AG10803 (cell line): ENCODE results near the gene FPGS.

Experiments
- DNase-seq: peaks from one replicate; pipeline ENCODE4 v3.0.0; 2010; ENCODE audit warnings: low read depth
- H3K4me3 ChIP-seq: 2 replicates; pipeline ENCODE4 v1.5.1; 2011; ENCODE audit warnings: mild to moderate bottlenecking, low read length, control low read depth
- TF ChIP-seq, protein P1 (sequence below): conservative IDR thresholded peaks from 2 replicates; pipeline ENCODE4 v1.5.1; 2011; ENCODE audit warnings: mild to moderate bottlenecking, low read length, control low read depth, inconsistent platforms

Gene FPGS

DNA sequence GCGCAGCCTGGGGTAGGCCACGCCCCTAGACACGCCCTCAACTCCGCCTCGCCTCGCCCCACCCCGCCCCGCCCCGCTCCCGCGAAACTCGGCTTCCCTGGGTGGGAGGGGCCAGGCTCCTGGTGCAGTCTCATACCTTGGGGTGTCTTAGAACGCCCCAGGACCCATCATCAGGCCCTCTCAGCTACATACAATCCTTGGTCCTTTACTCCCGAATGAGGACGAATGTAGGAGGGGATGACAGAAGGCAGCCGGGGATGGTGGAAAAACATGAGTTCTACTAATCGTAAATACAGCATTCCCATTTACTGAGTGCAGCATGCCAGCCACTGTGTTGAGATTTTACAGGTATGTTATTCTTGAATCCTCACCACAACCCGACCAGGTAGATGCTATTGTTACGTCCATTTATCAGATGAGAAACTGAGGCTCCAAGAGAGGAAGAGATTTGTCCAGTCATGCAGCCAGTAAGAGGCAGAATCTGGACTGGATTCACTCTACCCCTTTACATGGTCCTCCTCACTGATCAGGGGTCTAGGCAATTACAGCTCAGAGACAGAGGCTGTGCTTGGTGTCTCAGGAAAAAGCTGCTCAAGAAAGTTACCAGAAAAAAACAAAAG lies 31.0 kb upstream of the FPGS start:
- H3K4me3 ChIP-seq, result peak overlapping the region; percentile 56
- no peak for DNase-seq
- TF ChIP-seq, protein P1, sequence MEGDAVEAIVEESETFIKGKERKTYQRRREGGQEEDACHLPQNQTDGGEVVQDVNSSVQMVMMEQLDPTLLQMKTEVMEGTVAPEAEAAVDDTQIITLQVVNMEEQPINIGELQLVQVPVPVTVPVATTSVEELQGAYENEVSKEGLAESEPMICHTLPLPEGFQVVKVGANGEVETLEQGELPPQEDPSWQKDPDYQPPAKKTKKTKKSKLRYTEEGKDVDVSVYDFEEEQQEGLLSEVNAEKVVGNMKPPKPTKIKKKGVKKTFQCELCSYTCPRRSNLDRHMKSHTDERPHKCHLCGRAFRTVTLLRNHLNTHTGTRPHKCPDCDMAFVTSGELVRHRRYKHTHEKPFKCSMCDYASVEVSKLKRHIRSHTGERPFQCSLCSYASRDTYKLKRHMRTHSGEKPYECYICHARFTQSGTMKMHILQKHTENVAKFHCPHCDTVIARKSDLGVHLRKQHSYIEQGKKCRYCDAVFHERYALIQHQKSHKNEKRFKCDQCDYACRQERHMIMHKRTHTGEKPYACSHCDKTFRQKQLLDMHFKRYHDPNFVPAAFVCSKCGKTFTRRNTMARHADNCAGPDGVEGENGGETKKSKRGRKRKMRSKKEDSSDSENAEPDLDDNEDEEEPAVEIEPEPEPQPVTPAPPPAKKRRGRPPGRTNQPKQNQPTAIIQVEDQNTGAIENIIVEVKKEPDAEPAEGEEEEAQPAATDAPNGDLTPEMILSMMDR, result no peak

DNA sequence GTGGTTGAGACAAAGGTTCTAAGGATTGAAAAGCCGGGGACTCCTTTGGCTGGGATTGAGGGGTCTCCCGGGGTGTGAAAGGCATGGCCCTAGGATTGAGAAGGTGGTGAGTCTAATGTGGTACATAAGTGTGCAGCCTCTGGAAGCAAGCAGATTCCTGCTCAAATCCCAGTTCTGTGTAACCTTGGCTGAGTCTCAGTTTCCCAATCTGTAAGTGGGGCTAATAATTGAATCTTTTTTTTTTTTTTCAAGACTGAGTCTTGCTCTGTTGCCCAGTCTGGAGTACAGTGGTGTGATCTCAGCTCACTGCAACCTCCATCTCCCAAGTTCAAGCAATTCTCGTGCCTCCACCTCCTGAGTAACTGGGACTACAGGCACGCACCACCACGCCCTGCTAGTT lies 30.1 kb upstream of the FPGS start:
- no peak overlapping the region for H3K4me3 ChIP-seq
- DNase-seq, result no peak
- TF ChIP-seq, protein P1, result no peak

- DNase-seq, result no peak
- TF ChIP-seq, protein P1, result no peak
Measured at GRCh38 chr9:127773272-127773671, 29.4 kb upstream of the FPGS start.

GRCh38 chr9:127773981-127774380 lies 28.7 kb upstream of the FPGS start:
- no peak overlapping the region for H3K4me3 ChIP-seq
- no peak for DNase-seq
- TF ChIP-seq, protein P1, result no peak

More at GRCh38 chr9:127773272-127773671, 29.4 kb upstream of the FPGS start:
- H3K4me3 ChIP-seq, result no peak overlapping the region

DNA sequence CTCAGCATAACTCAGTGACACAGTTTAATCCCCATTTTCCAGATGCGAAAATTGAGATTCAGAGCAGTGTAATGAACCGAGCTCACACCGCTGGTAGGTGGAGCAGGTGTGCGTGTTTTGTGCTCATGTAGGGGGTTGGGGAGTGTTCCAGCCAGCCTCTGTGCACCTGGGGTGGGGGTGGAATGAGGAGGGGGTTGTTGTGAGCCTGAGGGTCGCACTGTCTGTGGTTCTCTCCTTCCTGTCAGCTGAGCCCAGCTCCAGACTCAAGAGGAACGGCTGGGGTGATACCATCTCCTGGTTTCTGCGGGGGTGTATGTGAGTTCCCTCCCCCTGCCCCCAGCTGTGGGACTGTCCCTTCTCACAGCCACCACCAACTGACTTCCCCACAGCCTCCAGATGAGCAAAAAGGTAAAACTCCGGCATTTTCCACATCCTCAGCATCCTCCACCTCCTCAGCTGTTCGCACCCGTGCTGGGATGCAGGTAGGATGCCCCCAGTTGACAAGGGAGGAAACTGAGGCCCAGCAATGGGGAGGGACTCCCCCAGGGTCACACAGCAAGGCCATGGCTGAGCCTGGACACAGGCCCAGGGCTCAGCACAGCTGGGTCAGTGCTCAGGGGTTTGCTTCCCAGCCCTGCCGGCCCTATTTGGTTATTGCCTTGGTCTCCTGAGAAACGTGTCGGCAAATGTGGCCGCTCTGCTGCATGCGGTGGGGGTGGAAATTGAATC lies 26.3 kb upstream of the FPGS start:
- TF ChIP-seq, protein P1, result no peak
- no peak overlapping the region for H3K4me3 ChIP-seq
- DNase-seq, result no peak

DNA sequence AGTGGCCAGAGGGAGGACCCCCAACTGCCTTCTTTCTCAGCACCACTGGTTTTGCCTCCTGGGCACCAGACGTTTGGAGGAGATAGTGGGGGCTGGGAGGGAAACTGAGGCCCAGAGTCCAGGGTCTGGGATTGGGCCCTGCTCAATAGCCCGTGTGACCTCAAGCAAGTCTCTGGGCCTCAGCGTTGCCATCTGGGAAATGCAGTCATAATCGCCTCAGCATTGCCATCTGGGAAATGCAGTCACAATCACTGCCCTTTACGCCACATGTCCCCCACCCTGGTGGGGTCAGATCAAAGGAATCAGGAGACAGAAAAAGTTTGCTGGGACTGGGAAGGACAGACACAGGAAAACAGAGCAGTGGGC lies 25.8 kb upstream of the FPGS start:
- no peak overlapping the region for H3K4me3 ChIP-seq
- TF ChIP-seq, protein P1, result no peak
- no peak for DNase-seq

GRCh38 chr9:127777368-127777980 lies 25.2 kb upstream of the FPGS start:
- no peak overlapping the region for H3K4me3 ChIP-seq
- DNase-seq, result no peak
- TF ChIP-seq, protein P1, result no peak
